HG03571 (cell line): ENCODE results near the gene OR5AK2.
"Not testable (repeated sequence)": the region's sequence is repeated elsewhere in the genome, so short reads cannot be mapped to it uniquely, and the experiment has no call there.

ENCODE experiments used
- ATAC-seq: cut with Tn5 transposase; IDR thresholded peaks from one replicate; pipeline ENCODE4 v1.9.1; 2021; ENCODE audit not compliant: unreplicated experiment

Gene OR5AK2, protein sequence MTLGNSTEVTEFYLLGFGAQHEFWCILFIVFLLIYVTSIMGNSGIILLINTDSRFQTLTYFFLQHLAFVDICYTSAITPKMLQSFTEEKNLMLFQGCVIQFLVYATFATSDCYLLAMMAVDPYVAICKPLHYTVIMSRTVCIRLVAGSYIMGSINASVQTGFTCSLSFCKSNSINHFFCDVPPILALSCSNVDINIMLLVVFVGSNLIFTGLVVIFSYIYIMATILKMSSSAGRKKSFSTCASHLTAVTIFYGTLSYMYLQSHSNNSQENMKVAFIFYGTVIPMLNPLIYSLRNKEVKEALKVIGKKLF

DNA sequence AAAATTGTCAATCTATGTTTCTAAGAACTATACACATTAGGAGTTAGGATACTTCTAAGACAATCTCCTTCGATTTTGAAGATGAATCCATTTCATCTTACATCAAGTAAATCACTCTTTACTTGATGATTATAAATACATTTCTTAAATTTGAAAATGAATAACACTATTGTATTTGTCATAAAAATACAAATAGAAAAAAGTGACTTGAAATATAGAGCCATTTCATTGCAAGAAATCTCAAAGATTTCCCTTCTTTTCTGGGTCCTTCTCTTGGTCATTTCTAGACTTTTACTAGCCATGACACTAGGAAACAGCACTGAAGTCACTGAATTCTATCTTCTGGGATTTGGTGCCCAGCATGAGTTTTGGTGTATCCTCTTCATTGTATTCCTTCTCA is at the start of gene OR5AK2:
OR5AK2 (plus strand) TSS at position 301 of the 400 bp plus-strand sequence; CDS start at position 301, 0 bp downstream.
- no peak for ATAC-seq

DNA sequence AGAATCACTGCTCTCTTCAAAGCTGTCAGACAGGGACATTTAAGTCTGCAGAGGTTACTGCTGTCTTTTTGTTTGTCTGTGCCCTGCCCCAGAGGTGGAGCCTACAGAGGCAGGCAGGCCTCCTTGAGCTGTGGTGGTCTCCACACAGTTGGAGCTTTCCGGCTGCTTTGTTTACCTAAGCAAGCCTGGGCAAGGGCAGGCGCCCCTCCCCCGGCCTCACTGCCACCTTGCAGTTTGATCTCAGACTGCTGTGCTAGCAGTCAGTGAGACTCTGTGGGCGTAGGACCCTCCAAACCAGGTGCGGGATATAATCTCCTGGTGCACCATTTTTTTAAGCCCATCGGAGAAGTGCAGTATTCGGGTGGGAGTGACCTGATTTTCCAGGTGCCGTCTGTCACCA is 43.2 kb upstream of the OR5AK2 start:
- not testable (repeated sequence) for ATAC-seq

DNA sequence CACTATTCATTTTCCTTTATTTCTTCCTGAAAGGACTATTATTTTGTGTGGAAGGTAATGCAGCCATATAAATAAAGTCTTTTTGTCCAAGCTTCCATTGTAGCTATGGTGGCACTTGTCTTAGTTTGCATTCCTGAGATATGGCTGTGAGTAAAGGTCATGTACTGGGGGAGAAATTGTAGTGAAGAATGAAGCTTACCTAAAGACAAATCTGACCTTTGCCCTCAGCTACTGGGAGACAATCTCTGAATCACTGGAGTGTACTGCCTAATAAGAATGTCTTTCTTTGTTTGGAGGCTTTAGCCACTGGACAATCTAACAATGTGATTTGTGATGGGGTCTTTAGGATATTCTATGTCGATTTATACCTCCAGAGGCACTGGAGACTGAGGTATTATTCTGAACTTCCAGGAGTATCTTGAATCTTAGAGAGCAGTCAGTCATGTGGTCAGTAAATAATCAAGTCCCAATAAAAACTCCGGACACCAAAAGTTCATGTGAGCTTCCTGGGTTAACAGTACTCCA is 39.7 kb upstream of the OR5AK2 start:
- ATAC-seq, result no peak

GRCh38 chr11:56950510-56950909 is 38.2 kb upstream of the OR5AK2 start:
- ATAC-seq, result no peak

DNA sequence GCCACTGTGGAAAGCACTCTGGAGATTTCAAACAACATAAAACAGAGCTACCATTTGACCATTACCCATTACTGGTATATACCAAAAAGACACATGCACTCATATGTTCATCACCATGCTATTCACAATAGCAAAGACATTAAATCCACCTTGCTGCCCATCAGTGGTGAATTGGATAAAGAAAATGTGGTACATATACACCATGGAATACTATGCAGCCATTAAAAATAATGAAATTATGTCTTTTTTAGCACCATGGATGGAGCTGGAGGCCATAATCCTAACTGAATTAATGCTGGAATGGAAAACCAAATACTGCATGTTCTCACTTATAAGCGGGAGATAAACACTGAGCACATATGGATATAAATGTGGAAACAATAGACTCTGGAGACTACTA is 34.8 kb upstream of the OR5AK2 start:
- ATAC-seq, result not testable (repeated sequence)

GRCh38 chr11:56961609-56962008 is 27.1 kb upstream of the OR5AK2 start:
- ATAC-seq, result no peak

GRCh38 chr11:56967726-56968125 is 21.0 kb upstream of the OR5AK2 start:
- ATAC-seq, result no peak

- no peak for ATAC-seq
Observed at GRCh38 chr11:56968524-56968923, 20.2 kb upstream of the OR5AK2 start.

GRCh38 chr11:56977314-56977713 is 11.4 kb upstream of the OR5AK2 start:
- ATAC-seq, result no peak

GRCh38 chr11:56990702-56991101 is 2.0 kb downstream of the OR5AK2 start:
- no peak for ATAC-seq

DNA sequence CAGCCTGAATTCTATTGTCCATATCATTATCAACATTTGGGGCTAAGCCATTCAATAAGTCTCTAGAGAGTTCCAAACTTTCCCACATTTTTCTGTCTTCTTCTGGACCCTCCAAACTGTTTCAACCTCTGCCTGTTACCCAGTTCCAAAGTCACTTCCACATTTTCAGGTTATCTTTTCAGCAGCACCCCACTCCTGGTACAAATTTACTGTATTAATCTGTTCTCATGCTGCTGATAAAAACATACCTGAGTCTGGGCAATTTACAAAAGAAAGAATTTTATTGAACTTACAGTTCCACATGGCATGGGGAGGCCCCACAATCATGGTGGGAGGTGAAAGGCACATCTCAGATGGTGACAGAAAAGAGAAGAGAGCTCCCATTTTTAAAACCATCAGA is 5.8 kb downstream of the OR5AK2 start:
- ATAC-seq, result no peak

GRCh38 chr11:57001674-57002401 is 13.1 kb downstream of the OR5AK2 start:
- ATAC-seq, result no peak

GRCh38 chr11:57008373-57008772 is 19.7 kb downstream of the OR5AK2 start:
- no peak for ATAC-seq

DNA sequence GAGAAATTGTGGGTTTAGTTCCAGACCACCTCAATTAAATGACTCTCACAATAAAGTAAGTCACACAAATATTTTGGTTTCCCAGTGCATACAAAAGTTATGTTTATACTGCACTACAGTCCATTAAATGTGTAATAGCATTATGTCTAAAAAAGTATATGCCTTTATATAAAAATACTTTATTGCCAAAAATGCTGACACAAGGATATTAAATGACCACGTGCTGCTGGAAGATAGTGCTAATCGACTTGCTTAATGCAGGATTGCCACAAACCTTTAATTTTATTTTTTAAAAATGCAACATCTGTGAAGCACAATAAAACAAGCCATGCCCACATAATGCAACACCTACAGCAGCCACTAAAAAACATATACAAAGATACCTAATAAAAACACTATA is 27.0 kb downstream of the OR5AK2 start:
- no peak for ATAC-seq

- ATAC-seq, result no peak
Observed at GRCh38 chr11:57031556-57031955, 42.8 kb downstream of the OR5AK2 start.
